K562 (cell line): ENCODE data around the gene CABLES1. TPM values are rescaled to one million over a fixed set of nuclear protein-coding genes. Genes with fewer than 3 reads are reported as not detected.
A peak's percentile ranks its signal among the peaks of the same experiment; 100 is the strongest.

ENCODE experiments used
- ATAC-seq: fragments of 200-7000 bp; cut with Tn5 transposase; 3 replicates; pipeline ENCODE4 v1.9.1; 2020; ENCODE audit warnings: moderate library complexity
- BruUV-seq: library from RNA; stranded (reverse); fragments of 400-500 nt; replicated peaks from 2 replicates; lab custom pipeline; 2021; lab: Mats Ljungman, UMichigan
- CTCF ChIA-PET: fragments of 300-600 bp; formaldehyde crosslinking; extraction: SDS; loops from one replicate; lab custom pipeline; 2021; ENCODE audit warnings: low intra/inter-chr PET ratio; lab: Yijun Ruan, JAX
- POLR2A ChIA-PET: fragments of 300-600, 350-650 bp; sonication (Branson Sonifier 250); formaldehyde crosslinking; extraction: SDS; loops from one replicate; lab custom pipeline; 2021; ENCODE audit warnings: antibody characterized with exemption, inconsistent platforms; lab: Yijun Ruan, JAX
- DNase-seq, 4 experiments: peaks; one replicate each; pipeline versions ENCODE4 v3.0.0 to v3.0.0-alpha.2; 2011 to 2018; ENCODE audit warnings: low spot score in 3 of 4, mixed read lengths in 3 of 4; ENCODE audit errors: extremely low read depth in 1 of 4
- FAIRE-seq: peaks from 2 replicates; lab custom pipeline; 2011; peaks lifted over from hg19 to GRCh38; lab: Jason Lieb, UNC
- H2AFZ ChIP-seq: 2 replicates; pipeline ENCODE4 v1.6.0; 2011; ENCODE audit warnings: low read depth, low read length, control low read depth, inconsistent platforms
- H3K27ac ChIP-seq: fragments of 200-600 bp; 3 replicates; pipeline ENCODE4 v1.8.0; 2011; ENCODE audit warnings: low read depth, mild to moderate bottlenecking, control low read depth, inconsistent platforms, low read length, moderate library complexity, mixed read lengths; ENCODE audit errors: extremely low read depth
- H3K27me3 ChIP-seq, 2 experiments: fragments of 300-600 bp in 1 of 2; 2 replicates in 1 of 2; 3 replicates in 1 of 2; pipeline versions ENCODE4 v1.6.0 to v1.8.0; 2011; ENCODE audit warnings: inconsistent platforms in 2 of 2, low read length in 2 of 2, mild to moderate bottlenecking in 1 of 2, mixed read lengths in 1 of 2, moderate library complexity in 1 of 2; ENCODE audit not compliant: control insufficient read depth in 2 of 2, insufficient read depth in 2 of 2
- H3K36me3 ChIP-seq: fragments of 300-600 bp; 3 replicates; pipeline ENCODE4 v1.8.0; 2011; ENCODE audit warnings: mild to moderate bottlenecking, low read length, inconsistent platforms; ENCODE audit not compliant: control insufficient read depth, insufficient read depth
- H3K4me1 ChIP-seq, 2 experiments: fragments of 200-600 bp in 1 of 2; replicated peaks in 1 of 2; 2 replicates in 1 of 2; 3 replicates in 1 of 2; pipeline versions ENCODE4 v1.5.1 to v1.8.0; 2011; ENCODE audit warnings: inconsistent platforms in 2 of 2, low read length in 2 of 2, mild to moderate bottlenecking in 1 of 2, mixed read lengths in 1 of 2, moderate library complexity in 1 of 2; ENCODE audit not compliant: control insufficient read depth in 2 of 2, insufficient read depth in 2 of 2
- H3K4me2 ChIP-seq: 2 replicates; pipeline ENCODE4 v1.6.1; 2011; ENCODE audit warnings: low read length, control low read depth, inconsistent platforms, mixed read lengths; ENCODE audit not compliant: insufficient read depth
- H3K4me3 ChIP-seq: fragments of 200-600 bp; sonication (generic), shearing (Covaris generic); 2 replicates; pipeline ENCODE4 v1.5.1; 2016; ENCODE audit warnings: control low read depth, inconsistent platforms
- H3K79me2 ChIP-seq: fragments of 200-600 bp; 3 replicates; pipeline ENCODE4 v1.8.0; 2011; ENCODE audit warnings: low read length, inconsistent platforms; ENCODE audit not compliant: control insufficient read depth, insufficient read depth
- H3K9ac ChIP-seq, 2 experiments: 2 replicates each; pipeline versions ENCODE4 v1.6.0 to v1.6.1; 2011; ENCODE audit warnings: low read depth in 2 of 2, low read length in 2 of 2, control low read depth in 1 of 2, inconsistent platforms in 1 of 2, mild to moderate bottlenecking in 1 of 2, mixed read lengths in 1 of 2; ENCODE audit not compliant: insufficient read depth in 1 of 2
- H3K9me1 ChIP-seq: one replicate; pipeline ENCODE4 v1.6.0; 2011; ENCODE audit warnings: inconsistent platforms, mild to moderate bottlenecking, low read length, moderate library complexity; ENCODE audit not compliant: control insufficient read depth, insufficient read depth
- H3K9me3 ChIP-seq: replicated peaks from 2 replicates; pipeline ENCODE4 v1.5.1; 2011; ENCODE audit warnings: low read depth, low read length, inconsistent platforms; ENCODE audit not compliant: control insufficient read depth, insufficient read depth
- H4K20me1 ChIP-seq: replicated peaks from 2 replicates; pipeline ENCODE4 v1.6.1; 2011; ENCODE audit warnings: low read length, inconsistent platforms, mixed read lengths; ENCODE audit not compliant: control insufficient read depth, insufficient read depth
- ATF2 ChIP-seq: sonication (generic); formaldehyde crosslinking; IDR thresholded peaks from 2 replicates; pipeline ENCODE4 v1.8.1; 2022; ENCODE audit warnings: missing genetic modification reagents
- EZH2 ChIP-seq: IDR thresholded peaks from 2 replicates; pipeline ENCODE4 v1.6.1; 2012; ENCODE audit warnings: low read depth, mild to moderate bottlenecking, inconsistent platforms, low read length, borderline replicate concordance
- HMG20A ChIP-seq: fragments of 450-650 bp; formaldehyde crosslinking; conservative IDR thresholded peaks from 2 replicates; pipeline ENCODE4 v1.4.0; 2020; ENCODE audit warnings: mild to moderate bottlenecking, mixed read lengths
- NFE2L1 ChIP-seq: fragments of 450-650 bp; IDR thresholded peaks from 2 replicates; pipeline ENCODE4 v1.6.1; 2016; ENCODE audit warnings: missing genetic modification characterization, low read depth, mild to moderate bottlenecking, missing compliant biosample characterization, moderate library complexity, borderline replicate concordance
- POLR2H ChIP-seq: IDR thresholded peaks from 2 replicates; pipeline ENCODE4 v1.6.1; 2016; ENCODE audit warnings: missing genetic modification characterization, low read depth, mild to moderate bottlenecking, control low read depth, missing compliant biosample characterization, moderate library complexity
- RBM17 ChIP-seq: fragments of 200-400 bp; formaldehyde crosslinking; IDR thresholded peaks from 2 replicates; pipeline ENCODE4 v1.6.1; 2017; ENCODE audit warnings: low read depth, mild to moderate bottlenecking, low read length, borderline replicate concordance
- SIN3A ChIP-seq, 2 experiments: fragments of 150-350 bp in 1 of 2; IDR thresholded peaks; 2 replicates each; pipeline ENCODE4 v1.6.1; 2011 to 2016; ENCODE audit warnings: borderline replicate concordance in 2 of 2, low read depth in 2 of 2, low read length in 2 of 2, mild to moderate bottlenecking in 2 of 2, moderate library complexity in 2 of 2; ENCODE audit not compliant: control insufficient read depth in 1 of 2
- SIRT6 ChIP-seq: IDR thresholded peaks from one replicate; pipeline ENCODE4 v1.6.1; 2012; ENCODE audit warnings: low read depth, mild to moderate bottlenecking, control low read depth, inconsistent platforms, low read length, moderate library complexity
- SMAD3 ChIP-seq: fragments of 450-650 bp; formaldehyde crosslinking; conservative IDR thresholded peaks from 2 replicates; pipeline ENCODE4 v1.4.0; 2020; ENCODE audit warnings: mild to moderate bottlenecking
- ZC3H11A ChIP-seq: IDR thresholded peaks from 2 replicates; pipeline ENCODE4 v1.6.1; 2012; ENCODE audit warnings: low read depth, low read length, improper control_type of control experiment
- ZNF707 ChIP-seq: fragments of 250-450 bp; sonication (Bioruptor Pico); conservative IDR thresholded peaks from 2 replicates; pipeline ENCODE4 v1.8.0; 2022; ENCODE audit warnings: inconsistent platforms, mild to moderate bottlenecking, moderate library complexity
- ZNF785 ChIP-seq: fragments of 250-450 bp; sonication (Bioruptor Pico); IDR thresholded peaks from 2 replicates; pipeline ENCODE4 v1.4.0; 2020; ENCODE audit warnings: mild to moderate bottlenecking
- WGBS: fragments of 100-300 bp; shearing (Covaris generic); methylation state at CpG from one replicate; pipeline ENCODE4 v1.1.6; 2016; ENCODE audit warnings: low coverage, mixed read lengths; ENCODE audit not compliant: insufficient coverage; ENCODE audit errors: missing lambda C conversion rate; 5-methylcytosine and 5-hydroxymethylcytosine counted together
- in situ Hi-C: fragments of 300-500 bp; cut with MboI; formaldehyde crosslinking; loops from 4 replicates; pipeline ENCODE4 v1.15.0; 2018; ENCODE audit warnings: inconsistent platforms, mixed read lengths
- intact Hi-C: fragments of 100-400 bp; cut with micrococcal nuclease; formaldehyde crosslinking; loops from 2 replicates; pipeline ENCODE4 v1.14.2; 2022
- polyA plus RNA-seq, 8 experiments: library from polyadenylated mRNA; depleted of rRNA in 4 of 8; stranded (reverse) in 5 of 8; unstranded in 3 of 8; fragments of >200 nt; fragmentation: Nextera tagmentation in 2 of 8; fragmentation: Illumina TruSeq in 1 of 8; extraction: Ambion mirVana in 2 of 8; extraction: Trizol in 1 of 8; gene quantifications; 2 replicates each; pipeline versions ENCODE4 v1.2.1 to v1.2.3, GENCODE V29; 2011 to 2014; ENCODE audit warnings: inconsistent platforms in 1 of 8, missing spikeins in 1 of 8
- total RNA-seq, 7 experiments: library from RNA; depleted of rRNA in 6 of 7; stranded (reverse); fragments of >200 nt in 6 of 7; fragmentation: Illumina TruSeq in 2 of 7; extraction: Trizol in 2 of 7; gene quantifications; 2 replicates each; pipeline versions ENCODE4 v1.2.1 to v1.2.3, GENCODE V29; 2011 to 2021; ENCODE audit warnings: low replicate concordance in 1 of 7
- TF ChIP-seq, protein P1 (sequence below): fragments of 150-350 bp; conservative IDR thresholded peaks from 2 replicates; pipeline ENCODE4 v1.6.1; 2014; ENCODE audit warnings: low read length
- TF ChIP-seq, protein P2 (sequence below): fragments of 450-650 bp; formaldehyde crosslinking; IDR thresholded peaks from 2 replicates; pipeline ENCODE4 v1.4.0; 2022; ENCODE audit warnings: missing genetic modification characterization

CABLES1 gene
- total and polyA plus RNA-seq, 9 of the 15 experiments (the other 6 are each of a cell fraction or from before 2014, with no cell fraction given), result 0.04 to 0.10 (median 0.06) TPM; not detected in 3

DNA sequence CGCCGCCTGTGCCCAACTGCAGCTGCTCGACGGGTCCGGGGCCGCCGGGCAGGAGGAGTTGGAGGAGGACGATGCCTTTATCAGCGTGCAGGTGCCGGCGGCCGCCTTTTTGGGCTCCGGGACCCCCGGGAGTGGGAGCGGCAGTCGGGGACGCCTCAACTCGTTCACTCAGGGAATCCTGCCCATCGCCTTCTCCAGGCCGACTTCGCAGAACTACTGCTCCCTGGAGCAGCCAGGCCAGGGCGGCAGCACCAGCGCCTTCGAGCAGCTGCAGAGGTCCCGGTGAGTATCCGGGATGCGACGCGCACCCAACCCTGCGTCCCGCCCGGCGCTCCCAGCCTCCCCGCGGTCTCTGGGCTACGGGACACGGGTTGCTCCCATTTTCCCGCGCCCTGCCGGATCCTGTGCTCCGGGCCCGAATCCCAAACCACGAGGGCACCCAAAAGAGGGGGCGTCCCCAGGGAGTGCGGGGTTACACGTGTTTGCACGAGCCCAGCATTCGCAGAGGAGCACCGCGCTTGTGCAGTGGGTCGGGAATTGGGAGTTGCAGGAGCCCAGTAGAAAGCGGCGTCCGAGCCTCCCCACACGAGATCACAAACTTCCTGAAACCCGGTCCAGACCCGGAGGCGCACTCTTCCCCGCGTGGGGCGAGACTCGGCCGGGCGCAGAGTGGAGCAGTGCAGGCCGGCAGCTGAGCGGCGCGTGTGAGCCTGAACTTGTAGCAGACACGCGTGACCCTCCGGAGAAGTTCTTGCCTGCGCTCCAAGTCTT lies 1.2 kb downstream of the CABLES1 start (continued):
- TF ChIP-seq, protein P1, sequence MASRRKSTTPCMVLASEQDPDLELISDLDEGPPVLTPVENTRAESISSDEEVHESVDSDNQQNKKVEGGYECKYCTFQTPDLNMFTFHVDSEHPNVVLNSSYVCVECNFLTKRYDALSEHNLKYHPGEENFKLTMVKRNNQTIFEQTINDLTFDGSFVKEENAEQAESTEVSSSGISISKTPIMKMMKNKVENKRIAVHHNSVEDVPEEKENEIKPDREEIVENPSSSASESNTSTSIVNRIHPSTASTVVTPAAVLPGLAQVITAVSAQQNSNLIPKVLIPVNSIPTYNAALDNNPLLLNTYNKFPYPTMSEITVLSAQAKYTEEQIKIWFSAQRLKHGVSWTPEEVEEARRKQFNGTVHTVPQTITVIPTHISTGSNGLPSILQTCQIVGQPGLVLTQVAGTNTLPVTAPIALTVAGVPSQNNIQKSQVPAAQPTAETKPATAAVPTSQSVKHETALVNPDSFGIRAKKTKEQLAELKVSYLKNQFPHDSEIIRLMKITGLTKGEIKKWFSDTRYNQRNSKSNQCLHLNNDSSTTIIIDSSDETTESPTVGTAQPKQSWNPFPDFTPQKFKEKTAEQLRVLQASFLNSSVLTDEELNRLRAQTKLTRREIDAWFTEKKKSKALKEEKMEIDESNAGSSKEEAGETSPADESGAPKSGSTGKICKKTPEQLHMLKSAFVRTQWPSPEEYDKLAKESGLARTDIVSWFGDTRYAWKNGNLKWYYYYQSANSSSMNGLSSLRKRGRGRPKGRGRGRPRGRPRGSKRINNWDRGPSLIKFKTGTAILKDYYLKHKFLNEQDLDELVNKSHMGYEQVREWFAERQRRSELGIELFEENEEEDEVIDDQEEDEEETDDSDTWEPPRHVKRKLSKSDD, result no peak
- TF ChIP-seq ZC3H11A, result no peak
- TF ChIP-seq HMG20A (CRISPR knock-in tag), result no peak
- no peak for TF ChIP-seq SIN3A (IDR thresholded peaks at IDR 0.05; ENCODE audit: borderline replicate concordance in 2 of 2, control insufficient read depth in 1 of 2, low read depth in 2 of 2, low read length in 2 of 2)
- no peak for TF ChIP-seq SIRT6
- TF ChIP-seq ZNF785 (CRISPR knock-in tag), result no peak

GRCh38 chr18:23137097-23137635 lies 1.9 kb downstream of the CABLES1 start:
- Histone ChIP-seq H2AFZ (no peak overlapping the region), H3K9me3 (no peaks in the 10 kb centered on the region), H3K9ac (no peak overlapping the region), H3K36me3 (no peaks in the 10 kb centered on the region), H3K9me1 (no peaks in the 10 kb centered on the region), H3K4me1 (peaks cover 0 to 26% of the 10 kb centered on the region in 2 experiments; a peak in 2 of 5 replicates), H3K79me2 (no peaks in the 10 kb centered on the region), H3K27me3 (peaks cover 31 to 49% of the 10 kb centered on the region in 2 experiments)
- CTCF ChIA-PET, result no interaction called here
- 31% methylated on average over 12 of the region's 12 CpGs for WGBS
- intact Hi-C loops, result loop anchor here (10.0 kb wide), 3 partner anchors 238 to 448 kb away; partner anchors contain the start of genes NPC1 and RMC1
- TF ChIP-seq ZNF707 (CRISPR knock-in tag) (no peak), SMAD3 (CRISPR knock-in tag) (no peak), NFE2L1 (tag) (no peak), RBM17 (no peak), POLR2H (tag) (no peak), EZH2 (0 out of 2 replicates have a peak, but pooled peaks have one; percentile 30), ATF2 (CRISPR knock-in tag) (no peak)
- TF ChIP-seq, protein P2, sequence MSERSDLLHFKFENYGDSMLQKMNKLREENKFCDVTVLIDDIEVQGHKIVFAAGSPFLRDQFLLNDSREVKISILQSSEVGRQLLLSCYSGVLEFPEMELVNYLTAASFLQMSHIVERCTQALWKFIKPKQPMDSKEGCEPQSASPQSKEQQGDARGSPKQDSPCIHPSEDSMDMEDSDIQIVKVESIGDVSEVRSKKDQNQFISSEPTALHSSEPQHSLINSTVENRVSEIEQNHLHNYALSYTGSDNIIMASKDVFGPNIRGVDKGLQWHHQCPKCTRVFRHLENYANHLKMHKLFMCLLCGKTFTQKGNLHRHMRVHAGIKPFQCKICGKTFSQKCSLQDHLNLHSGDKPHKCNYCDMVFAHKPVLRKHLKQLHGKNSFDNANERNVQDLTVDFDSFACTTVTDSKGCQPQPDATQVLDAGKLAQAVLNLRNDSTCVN (CRISPR knock-in tag), result no peak
- TF ChIP-seq, all 486 proteins: peak for 1
- Histone ChIP-seq H3K4me2 (no peak overlapping the region), H3K27ac (no peak overlapping the region), H4K20me1 (no peaks in the 10 kb centered on the region; the same call in 1 of the 2 replicates), H3K4me3 (no peak overlapping the region)
- ATAC-seq, result no peak
- POLR2A ChIA-PET, result interaction anchor here (1.0 kb wide), 1 partner anchor 19 kb away, joined by 3 read pairs; no protein-coding TSS in a partner anchor
- FAIRE-seq, result no peak
- DNase-seq, result no peak
- BruUV-seq, result no TSS peak
- in situ Hi-C loops, result no loop called here
